ENCODE measurements around the gene TSHZ3.

The TSHZ3 gene

GRCh38 chr19:31286491-31286890 lies 62.7 kb downstream of the TSHZ3 start:
- no peak for DNase-seq (ENCODE audit: low read depth in 2 of 2)

- no peak for DNase-seq (ENCODE audit: low read depth in 2 of 2)
Measured at GRCh38 chr19:31285744-31286143, 63.5 kb downstream of the TSHZ3 start.

GRCh38 chr19:31284621-31285020 lies 64.6 kb downstream of the TSHZ3 start:
- no peak for DNase-seq (ENCODE audit: low read depth in 2 of 2)

- no peak for DNase-seq (ENCODE audit: low read depth in 2 of 2)
Measured at GRCh38 chr19:31283701-31284100, 65.5 kb downstream of the TSHZ3 start.

GRCh38 chr19:31282346-31282745 lies 66.9 kb downstream of the TSHZ3 start:
- DNase-seq (ENCODE audit: low read depth in 2 of 2), result no peak

GRCh38 chr19:31280287-31281006 lies 68.8 kb downstream of the TSHZ3 start:
- DNase-seq (ENCODE audit: low read depth in 2 of 2), result no peak

- DNase-seq (ENCODE audit: low read depth in 2 of 2), result no peak
Measured at GRCh38 chr19:31279436-31279765, 69.8 kb downstream of the TSHZ3 start.

GRCh38 chr19:31278555-31279435 lies 70.4 kb downstream of the TSHZ3 start:
- DNase-seq (ENCODE audit: low read depth in 2 of 2), result no peak

- no peak for DNase-seq (ENCODE audit: low read depth in 2 of 2)
Measured at GRCh38 chr19:31277516-31277915, 71.7 kb downstream of the TSHZ3 start.

- no peak for DNase-seq (ENCODE audit: low read depth in 2 of 2)
Measured at GRCh38 chr19:31276831-31277230, 72.4 kb downstream of the TSHZ3 start.

GRCh38 chr19:31275068-31275334 lies 74.2 kb downstream of the TSHZ3 start:
- no peak for DNase-seq (ENCODE audit: low read depth in 2 of 2)

- DNase-seq (ENCODE audit: low read depth in 2 of 2), result no peak
Measured at GRCh38 chr19:31274251-31275067, 74.8 kb downstream of the TSHZ3 start.

- DNase-seq (ENCODE audit: low read depth in 2 of 2), result no peak
Measured at GRCh38 chr19:31272583-31273106, 76.6 kb downstream of the TSHZ3 start.

- DNase-seq (ENCODE audit: low read depth in 2 of 2), result no peak
Measured at GRCh38 chr19:31271306-31271911, 77.8 kb downstream of the TSHZ3 start.

GRCh38 chr19:31270897-31271296 lies 78.3 kb downstream of the TSHZ3 start:
- DNase-seq (ENCODE audit: low read depth in 2 of 2), result no peak

GRCh38 chr19:31269425-31270127 lies 79.7 kb downstream of the TSHZ3 start:
- no peak for DNase-seq (ENCODE audit: low read depth in 2 of 2)

GRCh38 chr19:31268751-31269383 lies 80.4 kb downstream of the TSHZ3 start:
- DNase-seq (ENCODE audit: low read depth in 2 of 2), result no peak

- DNase-seq (ENCODE audit: low read depth in 2 of 2), result no peak
Measured at GRCh38 chr19:31266731-31267130, 82.5 kb downstream of the TSHZ3 start.

- DNase-seq (ENCODE audit: low read depth in 2 of 2), result no peak
Measured at GRCh38 chr19:31266196-31266595, 83.0 kb downstream of the TSHZ3 start.

GRCh38 chr19:31264041-31264778 lies 85.0 kb downstream of the TSHZ3 start:
- no peak for DNase-seq (ENCODE audit: low read depth in 2 of 2)
